ENCODE measurements around the gene SEMA4A.

DNA sequence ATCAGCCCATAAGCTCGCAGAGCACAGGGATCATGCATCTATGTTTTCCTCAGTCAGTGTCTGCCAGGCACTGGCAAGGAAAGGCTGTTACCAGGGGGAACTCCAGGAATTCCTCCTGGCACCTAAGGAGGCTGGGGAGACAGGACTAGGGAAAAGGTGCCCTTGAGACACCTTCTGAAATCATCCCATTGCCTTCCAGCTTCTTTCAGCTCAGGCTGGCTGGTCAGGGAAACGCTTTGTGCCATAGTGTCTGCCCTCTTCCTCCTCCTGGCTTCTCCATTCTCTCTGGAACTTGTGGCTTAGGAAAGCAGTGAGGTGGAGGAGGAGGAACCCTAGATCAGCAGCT, 25.1 kb upstream of the SEMA4A start:
- TF ChIP-seq POLR2A (IDR thresholded peaks at IDR 0.05; ENCODE audit: low read depth, low read length) (no peak), TAF1 (IDR thresholded peaks at IDR 0.05; ENCODE audit: borderline replicate concordance, low read depth, low read length) (no peak)
